HS-27A (cell line): ENCODE results near the gene FMNL2.
A peak's percentile ranks its signal among the peaks of the same experiment; 100 is the strongest.

Experiments used
- DNase-seq: peaks from one replicate; pipeline ENCODE4 v3.0.0-alpha.2; 2012; ENCODE audit warnings: low read depth, missing footprints

The FMNL2 gene

GRCh38 chr2:152557273-152557888 lies 222.4 kb downstream of the FMNL2 start:
- DNase-seq = no peak

DNA sequence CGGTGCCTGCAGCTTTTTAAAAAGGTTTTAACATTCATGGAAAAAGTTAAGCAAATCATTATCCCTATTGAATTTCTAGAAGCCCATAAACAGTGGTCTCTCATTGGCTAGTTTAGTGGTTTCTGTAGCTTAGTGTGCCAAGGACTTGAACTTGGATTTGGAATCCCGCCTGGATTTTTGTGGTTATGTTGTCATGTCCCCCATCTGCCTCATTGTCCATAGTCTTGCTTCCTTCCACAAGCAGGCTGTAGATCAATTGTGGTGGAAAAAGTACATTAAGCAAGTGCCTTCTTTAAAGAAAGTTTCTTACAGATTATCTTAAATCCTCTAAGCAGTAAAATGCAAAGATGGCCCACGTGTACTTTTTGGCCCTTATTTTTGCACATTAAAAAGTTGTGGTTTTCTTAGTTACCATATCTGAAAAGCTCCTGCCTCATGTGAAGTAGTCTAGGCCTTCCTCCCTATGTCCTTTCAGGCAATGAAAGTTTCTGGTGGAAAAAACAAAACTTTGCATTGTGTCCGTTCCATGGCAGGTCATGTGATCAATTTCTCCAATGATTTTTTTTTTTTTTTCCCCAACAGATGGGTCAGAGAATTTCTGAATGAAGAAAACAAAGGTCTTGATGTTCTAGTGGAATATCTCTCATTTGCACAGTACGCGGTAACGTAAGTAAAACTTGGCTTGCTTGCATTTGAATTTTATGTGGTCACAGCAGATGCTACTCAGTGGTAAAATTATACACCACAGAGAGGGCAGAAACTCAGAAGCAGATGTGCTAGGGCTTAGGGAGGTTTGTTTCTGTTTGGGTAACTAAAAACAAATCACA lies 223.4 kb downstream of the FMNL2 start:
- peak; percentile 49 for DNase-seq

- DNase-seq = no peak
Measured at GRCh38 chr2:152559008-152559407, 224.0 kb downstream of the FMNL2 start.

GRCh38 chr2:152560166-152560565 lies 225.2 kb downstream of the FMNL2 start:
- no peak for DNase-seq

DNA sequence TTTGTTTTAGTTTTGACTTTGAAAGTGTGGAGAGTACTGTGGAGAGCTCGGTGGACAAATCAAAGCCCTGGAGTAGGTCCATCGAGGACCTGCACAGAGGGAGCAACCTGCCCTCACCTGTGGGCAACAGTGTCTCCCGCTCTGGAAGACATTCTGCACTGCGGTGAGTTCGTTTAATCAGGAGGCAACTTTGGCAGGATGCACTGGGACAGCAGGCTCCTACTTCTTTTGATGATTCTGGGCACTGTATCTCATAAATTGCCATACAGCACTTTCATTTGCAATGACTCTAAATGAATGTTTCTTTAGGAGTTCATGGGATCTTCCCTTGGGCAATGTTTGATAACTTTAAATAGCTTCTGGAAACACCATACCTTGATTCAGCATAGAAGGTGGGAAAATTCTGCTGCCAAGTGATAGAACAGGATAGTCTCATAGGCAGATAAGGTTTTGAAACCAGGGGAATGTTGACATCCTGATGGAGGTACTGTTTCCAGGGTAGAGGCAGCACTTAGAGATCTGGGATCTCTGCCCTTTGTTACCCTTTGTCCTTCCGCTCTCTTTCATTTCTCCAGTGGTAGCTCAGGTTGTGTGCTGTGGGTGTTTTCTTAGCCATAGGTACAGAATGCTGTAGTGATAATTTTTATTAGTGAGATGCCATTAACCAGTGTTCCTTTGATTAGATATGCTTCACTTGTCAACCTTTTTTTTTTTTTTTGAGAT lies 226.1 kb downstream of the FMNL2 start:
- DNase-seq = no peak

- DNase-seq = no peak
Measured at GRCh38 chr2:152562198-152562884, 227.4 kb downstream of the FMNL2 start.

- no peak for DNase-seq
Measured at GRCh38 chr2:152563764-152564163, 228.8 kb downstream of the FMNL2 start.

DNA sequence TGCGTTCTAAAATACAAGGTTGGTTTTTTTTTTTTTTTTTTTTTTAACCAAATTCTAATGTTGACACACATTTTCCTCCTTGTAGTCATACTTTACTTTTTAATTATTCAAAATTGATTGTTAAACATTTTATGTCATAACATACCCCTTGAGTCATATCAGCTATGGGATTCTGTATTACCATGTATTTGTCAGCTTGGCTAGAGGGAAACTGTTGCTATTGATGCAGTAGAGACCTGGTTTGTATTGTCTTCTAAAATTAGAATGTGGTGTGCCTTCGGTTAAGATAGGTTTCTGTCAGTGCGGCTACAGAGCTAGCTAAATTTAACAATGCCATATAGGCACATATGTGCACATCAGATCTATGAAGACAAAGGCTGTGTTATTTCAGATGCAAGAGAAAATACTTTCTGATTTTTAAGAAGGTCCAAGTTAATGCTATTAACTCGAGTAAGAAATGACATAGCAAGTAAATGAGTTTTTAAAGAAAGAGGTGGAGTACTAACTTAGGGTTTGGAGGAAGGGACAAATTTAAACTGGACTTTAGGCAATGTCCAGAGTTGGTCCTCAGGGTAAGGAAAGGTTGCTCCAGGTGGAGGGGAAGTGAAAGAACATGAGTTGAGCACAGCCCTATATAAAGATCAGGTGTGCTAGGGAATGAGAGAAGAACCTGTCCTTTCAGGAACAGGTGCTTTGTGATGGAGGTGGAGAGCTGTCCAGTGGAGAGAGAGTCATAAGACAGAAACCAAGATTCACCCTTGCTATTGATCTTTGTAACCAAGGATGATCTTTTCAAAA lies 230.0 kb downstream of the FMNL2 start:
- DNase-seq = no peak

GRCh38 chr2:152565884-152566727 lies 231.1 kb downstream of the FMNL2 start:
- DNase-seq = no peak

GRCh38 chr2:152566728-152567069 lies 231.7 kb downstream of the FMNL2 start:
- no peak for DNase-seq

DNA sequence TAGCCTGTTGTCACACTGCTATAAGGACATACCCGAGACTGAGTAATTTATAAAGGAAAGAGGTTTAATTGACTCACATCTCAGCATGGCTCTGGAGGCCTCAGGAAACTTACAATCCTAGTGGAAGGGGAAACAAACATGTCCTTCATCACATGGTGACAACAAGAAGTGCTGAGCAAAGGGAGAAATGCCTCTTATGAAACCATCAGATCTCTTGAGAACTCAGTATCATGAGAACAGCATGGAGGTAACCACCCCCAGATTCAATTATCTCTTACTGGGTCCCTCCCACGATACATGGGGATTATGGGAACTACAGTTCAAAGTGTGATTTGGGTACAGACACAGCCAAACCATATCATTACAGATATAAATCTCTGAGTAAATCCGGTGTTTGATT lies 233.6 kb downstream of the FMNL2 start:
- DNase-seq = no peak

GRCh38 chr2:152569186-152569585 lies 234.2 kb downstream of the FMNL2 start:
- no peak for DNase-seq

DNA sequence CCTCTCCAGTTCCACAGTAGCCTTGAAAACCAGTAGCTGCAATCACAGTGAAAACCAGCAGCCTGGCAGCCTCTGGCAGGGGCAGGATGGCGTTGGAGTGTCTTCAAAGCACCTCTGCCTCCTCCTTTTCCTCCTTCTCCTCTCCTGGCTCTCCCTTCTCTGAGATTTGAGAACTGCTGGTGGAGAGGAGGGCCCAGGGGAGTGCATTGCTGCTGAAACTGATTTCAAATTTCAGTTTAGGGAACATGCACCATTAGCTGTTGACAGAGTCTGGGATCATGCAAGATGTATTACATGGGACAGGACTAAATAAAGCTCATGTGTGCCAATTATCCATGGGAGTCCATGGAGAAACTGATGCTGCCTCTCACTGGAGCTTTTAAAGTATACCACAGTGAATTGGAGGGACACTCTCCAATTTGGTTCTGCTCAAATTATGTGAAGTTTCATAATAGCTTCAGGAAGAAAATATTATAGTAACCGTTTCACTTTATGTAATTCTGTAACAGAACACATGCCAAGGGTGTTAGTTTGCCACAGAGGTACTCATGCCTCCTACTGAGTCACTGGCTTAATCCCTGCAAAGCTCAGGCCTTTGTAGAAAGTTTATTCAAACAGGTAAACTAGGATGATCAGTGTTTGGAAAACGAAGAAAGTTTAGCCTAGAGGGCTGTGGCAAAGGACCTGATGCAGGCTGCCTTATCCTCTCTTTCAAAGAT lies 236.2 kb downstream of the FMNL2 start:
- DNase-seq = no peak

DNA sequence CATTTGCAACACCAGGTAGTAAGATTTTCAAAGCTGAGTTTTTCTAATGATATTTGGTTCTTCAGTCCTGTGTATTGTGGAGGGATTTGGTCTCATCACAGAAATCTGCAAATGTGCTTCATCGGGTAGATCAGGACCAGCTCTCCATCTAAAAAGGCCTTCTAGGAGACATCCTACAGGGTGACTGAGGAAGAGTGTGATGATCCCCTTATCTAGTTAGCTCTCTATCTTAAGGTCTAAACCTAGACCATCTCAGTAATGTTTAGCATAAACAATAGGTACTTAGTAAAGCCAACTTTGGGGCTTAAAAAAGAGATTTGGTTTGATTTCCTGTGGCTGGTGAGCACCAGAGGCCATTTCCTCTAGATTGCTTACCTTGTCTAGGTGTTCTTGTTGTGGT lies 237.1 kb downstream of the FMNL2 start:
- no peak for DNase-seq

DNA sequence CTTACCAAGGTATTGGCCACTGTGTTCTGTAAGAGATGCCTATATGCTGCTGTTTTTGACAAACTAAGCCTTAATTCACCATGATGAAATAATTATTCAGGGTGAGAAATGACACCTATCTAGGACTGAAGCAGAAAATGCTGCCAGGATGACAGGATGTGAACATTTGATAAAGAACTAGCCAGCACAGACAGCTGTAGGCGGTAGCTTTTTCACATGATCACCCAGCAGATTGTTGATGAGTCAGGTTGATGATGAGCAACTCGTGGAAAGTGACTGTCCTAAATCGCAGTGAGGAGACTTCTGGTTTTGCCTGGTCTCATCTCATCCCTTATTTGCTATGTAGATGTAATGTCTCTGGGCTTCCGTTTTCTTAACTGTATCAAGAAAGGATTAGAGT lies 238.2 kb downstream of the FMNL2 start:
- no peak for DNase-seq

DNA sequence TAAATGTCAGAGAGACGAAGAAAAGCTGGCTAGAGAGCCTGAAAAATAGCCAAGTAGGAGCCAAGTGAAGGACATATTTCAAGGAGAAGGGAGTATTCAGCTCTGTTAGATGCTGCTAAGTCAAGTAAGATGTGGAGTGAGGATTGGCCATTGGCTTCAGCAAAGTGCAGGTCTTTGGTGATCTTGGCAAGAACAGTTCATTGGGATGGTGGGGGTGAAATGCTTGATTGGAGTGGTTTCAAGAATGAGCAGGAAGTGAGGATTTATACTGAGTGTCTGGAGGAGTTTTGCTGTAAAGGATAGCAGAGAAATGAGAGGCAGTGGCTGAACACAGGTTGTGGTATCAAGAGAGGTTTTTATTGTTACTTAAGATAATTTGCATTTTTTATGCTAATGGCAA lies 242.6 kb downstream of the FMNL2 start:
- DNase-seq = no peak

- no peak for DNase-seq
Measured at GRCh38 chr2:152578573-152578972, 243.6 kb downstream of the FMNL2 start.

DNA sequence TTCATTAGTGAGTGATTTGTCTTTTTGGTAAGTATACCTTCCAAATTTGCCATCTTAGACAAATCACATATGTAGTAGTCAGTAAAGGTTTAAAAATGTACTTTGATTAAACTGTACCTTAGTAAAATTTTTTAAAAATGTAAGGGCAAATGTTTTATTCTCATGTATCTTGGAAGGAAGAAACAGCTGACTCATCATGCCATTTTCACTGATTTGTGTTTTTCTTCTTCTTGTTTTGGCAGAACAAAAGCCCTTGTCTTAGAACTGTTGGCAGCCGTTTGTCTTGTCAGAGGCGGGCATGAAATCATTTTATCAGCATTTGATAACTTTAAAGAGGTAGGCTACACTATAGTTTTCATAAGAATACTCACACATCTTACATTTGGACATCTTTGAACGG lies 245.7 kb downstream of the FMNL2 start:
- DNase-seq = no peak

GRCh38 chr2:152581360-152581759 lies 246.4 kb downstream of the FMNL2 start:
- no peak for DNase-seq

- no peak for DNase-seq
Measured at GRCh38 chr2:152582081-152582480, 247.1 kb downstream of the FMNL2 start.
